Kidney epithelial cell (primary cell): ENCODE results near the gene ZNF514. TPM values are rescaled to one million over a fixed set of nuclear protein-coding genes. Genes with fewer than 3 reads are reported as not detected.
"Not testable (repeated sequence)": the region's sequence is repeated elsewhere in the genome, so short reads cannot be mapped to it uniquely, and the experiment has no call there.

Experiments used
- DNase-seq: peaks from one replicate; pipeline ENCODE4 v3.0.0-alpha.2; 2010; ENCODE audit warnings: low read depth
- H3K27me3 ChIP-seq: 2 replicates; pipeline ENCODE4 v1.6.0; 2011; ENCODE audit warnings: low read length; ENCODE audit not compliant: control insufficient read depth, insufficient read depth
- H3K36me3 ChIP-seq: 2 replicates; pipeline ENCODE4 v1.5.1; 2011; ENCODE audit warnings: low read length; ENCODE audit not compliant: control insufficient read depth, insufficient read depth
- H3K4me3 ChIP-seq: 2 replicates; pipeline ENCODE4 v1.5.1; 2011; ENCODE audit warnings: low read depth, mild to moderate bottlenecking, control low read depth, low read length
- total RNA-seq: library from RNA; depleted of rRNA; stranded (reverse); fragments of >200 nt; gene quantifications from 2 replicates; pipeline ENCODE4 v1.2.3, GENCODE V29; 2015
- TF ChIP-seq, protein P1 (sequence below): IDR thresholded peaks from 2 replicates; pipeline ENCODE4 v1.5.1; 2011; ENCODE audit warnings: mild to moderate bottlenecking, moderate library complexity, low read length, control low read depth, inconsistent platforms; ENCODE audit not compliant: insufficient read depth, poor library complexity, severe bottlenecking

ZNF514 gene
- total RNA-seq, 1 donor from 2014 or later: 8.2 TPM

GRCh38 chr2:95109260-95109659, 50.4 kb downstream of the ZNF514 start:
- no peak for DNase-seq
- Histone ChIP-seq H3K4me3 (no peak overlapping the region), H3K27me3 (no peaks in the 10 kb centered on the region), H3K36me3 (peaks cover 1% of the 10 kb centered on the region)
- TF ChIP-seq, protein P1, sequence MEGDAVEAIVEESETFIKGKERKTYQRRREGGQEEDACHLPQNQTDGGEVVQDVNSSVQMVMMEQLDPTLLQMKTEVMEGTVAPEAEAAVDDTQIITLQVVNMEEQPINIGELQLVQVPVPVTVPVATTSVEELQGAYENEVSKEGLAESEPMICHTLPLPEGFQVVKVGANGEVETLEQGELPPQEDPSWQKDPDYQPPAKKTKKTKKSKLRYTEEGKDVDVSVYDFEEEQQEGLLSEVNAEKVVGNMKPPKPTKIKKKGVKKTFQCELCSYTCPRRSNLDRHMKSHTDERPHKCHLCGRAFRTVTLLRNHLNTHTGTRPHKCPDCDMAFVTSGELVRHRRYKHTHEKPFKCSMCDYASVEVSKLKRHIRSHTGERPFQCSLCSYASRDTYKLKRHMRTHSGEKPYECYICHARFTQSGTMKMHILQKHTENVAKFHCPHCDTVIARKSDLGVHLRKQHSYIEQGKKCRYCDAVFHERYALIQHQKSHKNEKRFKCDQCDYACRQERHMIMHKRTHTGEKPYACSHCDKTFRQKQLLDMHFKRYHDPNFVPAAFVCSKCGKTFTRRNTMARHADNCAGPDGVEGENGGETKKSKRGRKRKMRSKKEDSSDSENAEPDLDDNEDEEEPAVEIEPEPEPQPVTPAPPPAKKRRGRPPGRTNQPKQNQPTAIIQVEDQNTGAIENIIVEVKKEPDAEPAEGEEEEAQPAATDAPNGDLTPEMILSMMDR: no peak

DNA sequence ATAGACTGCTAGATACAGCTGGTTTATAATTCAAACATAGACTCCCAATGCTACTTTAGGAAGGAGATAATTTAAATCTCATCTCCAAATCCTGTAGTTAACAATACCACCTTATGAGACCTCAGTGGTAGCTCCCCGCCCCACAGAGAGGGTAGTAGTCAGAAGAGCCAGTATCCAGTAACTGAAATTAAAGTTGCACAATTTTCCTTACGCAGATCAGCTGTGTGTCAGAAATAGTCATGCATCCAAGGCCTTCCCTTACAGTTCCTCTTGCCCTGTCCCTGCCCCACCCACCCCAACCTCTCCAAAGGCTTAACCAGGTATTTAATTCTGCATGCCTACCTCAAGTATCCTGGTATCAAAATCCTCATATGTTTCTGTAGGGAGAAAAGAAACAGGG, 53.6 kb downstream of the ZNF514 start:
- Histone ChIP-seq H3K27me3 (no peaks in the 10 kb centered on the region), H3K4me3 (no peak overlapping the region), H3K36me3 (no peaks in the 10 kb centered on the region)
- TF ChIP-seq, protein P1: no peak
- no peak for DNase-seq

GRCh38 chr2:95104606-95105005, 55.0 kb downstream of the ZNF514 start:
- H3K4me3 ChIP-seq: no peak overlapping the region
- TF ChIP-seq, protein P1: no peak
- DNase-seq: no peak
- peaks cover 2% of the 10 kb centered on the region for H3K36me3 ChIP-seq
- no peaks in the 10 kb centered on the region for H3K27me3 ChIP-seq

DNA sequence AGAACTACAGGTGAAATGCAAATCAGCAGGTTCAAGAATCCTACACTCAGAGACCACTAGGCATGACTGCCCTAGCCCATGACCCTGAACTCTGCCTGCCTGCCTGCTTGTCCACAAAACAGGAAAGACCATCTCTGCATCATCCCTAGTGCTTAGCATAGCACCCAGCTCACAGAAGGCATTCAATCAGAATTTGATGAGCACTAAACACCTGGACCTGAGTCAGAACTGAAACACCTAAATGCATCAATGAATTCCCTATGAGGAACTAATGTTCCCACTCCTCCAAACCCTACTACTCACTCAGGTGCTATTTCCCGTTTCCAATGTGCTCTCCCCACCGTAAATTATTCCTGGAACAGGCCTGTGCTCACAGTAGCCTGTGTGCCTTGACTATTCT, 59.7 kb downstream of the ZNF514 start:
- TF ChIP-seq, protein P1: no peak
- no peak for DNase-seq
- Histone ChIP-seq H3K27me3 (no peaks in the 10 kb centered on the region), H3K36me3 (peaks cover 2% of the 10 kb centered on the region), H3K4me3 (no peak overlapping the region)

GRCh38 chr2:95098273-95098672, 61.4 kb downstream of the ZNF514 start:
- not testable (repeated sequence) for H3K4me3 ChIP-seq, DNase-seq, H3K36me3 ChIP-seq, H3K27me3 ChIP-seq

Other genes with a start within 250 kb of the ZNF514 start
- gene MAL, start 134.1 kb downstream of the ZNF514 start, total RNA-seq: 9.6 and 19.1 TPM in 2 replicates
- 44.9 and 66.1 TPM in 2 replicates for gene MRPS5, start 38.0 kb downstream of the ZNF514 start, total RNA-seq
- gene ZNF2, start 6.0 kb upstream of the ZNF514 start, total RNA-seq: 5.1 and 6.1 TPM in 2 replicates
- gene ZNF892, start 47.7 kb upstream of the ZNF514 start, total RNA-seq: 6.7 and 9.1 TPM in 2 replicates
- gene PROM2, start 114.6 kb upstream of the ZNF514 start, total RNA-seq: 2.3 and 3.4 TPM in 2 replicates
- 5.1 and 7.2 TPM in 2 replicates for gene KCNIP3, start 137.5 kb upstream of the ZNF514 start, total RNA-seq
- gene FAHD2A, start 242.9 kb upstream of the ZNF514 start, total RNA-seq: 47.4 and 55.9 TPM in 2 replicates